HG02852 (cell line): ENCODE results near the gene MAN1B1.
A peak's percentile ranks its signal among the peaks of the same experiment; 100 is the strongest.

ENCODE experiments used
- ATAC-seq: cut with Tn5 transposase; IDR thresholded peaks from one replicate; pipeline ENCODE4 v1.9.1; 2021; ENCODE audit warnings: mild to moderate bottlenecking, moderate library complexity; ENCODE audit not compliant: unreplicated experiment

Gene MAN1B1

GRCh38 chr9:137086531-137087408 lies at the start of gene MAN1B1:
TSS of gene MAN1B1 (plus strand) at chr9:137086985. CDS start at chr9:137087000, 15 bp downstream.
- peak; percentile 88 for ATAC-seq

DNA sequence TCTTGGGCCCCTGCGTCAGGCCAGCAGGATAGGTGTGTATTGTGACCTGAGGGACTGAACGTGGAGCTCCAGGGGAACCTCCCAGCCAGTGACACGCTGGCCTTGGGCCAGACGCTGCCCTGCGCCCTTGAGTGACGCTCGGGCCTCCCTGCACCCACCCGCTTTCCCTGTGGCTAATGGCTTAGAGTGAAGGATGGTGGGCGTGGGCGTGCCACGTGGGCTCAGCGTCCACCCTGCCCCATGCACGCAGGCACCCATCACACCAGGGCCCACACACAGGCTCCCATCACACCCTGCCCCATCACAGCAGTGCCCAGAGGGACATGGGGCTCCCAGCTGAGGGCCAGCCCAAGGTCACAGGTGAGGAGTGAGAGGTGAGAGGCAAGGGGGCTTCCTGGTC lies 49.8 kb upstream of the MAN1B1 start:
- ATAC-seq: no peak

DNA sequence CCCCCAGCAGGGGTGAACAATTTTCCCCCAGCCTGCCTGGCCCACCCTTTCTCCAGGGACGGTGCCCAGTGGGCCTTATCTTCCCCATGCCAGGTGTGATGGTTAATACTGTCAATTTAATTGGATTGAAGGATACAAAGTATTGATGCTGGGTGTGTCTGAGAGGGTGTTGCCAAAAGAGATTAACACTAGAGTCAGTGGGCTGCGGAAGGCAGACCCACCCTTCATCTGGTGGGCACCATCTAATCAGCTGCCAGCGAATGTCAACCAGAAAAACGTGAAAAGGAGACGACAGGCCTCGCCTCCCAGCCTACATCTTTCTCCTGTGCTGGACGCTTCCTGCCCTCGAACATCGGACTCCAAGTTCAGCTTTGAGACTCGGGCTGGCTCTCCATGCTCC lies 49.3 kb upstream of the MAN1B1 start:
- ATAC-seq: no peak

DNA sequence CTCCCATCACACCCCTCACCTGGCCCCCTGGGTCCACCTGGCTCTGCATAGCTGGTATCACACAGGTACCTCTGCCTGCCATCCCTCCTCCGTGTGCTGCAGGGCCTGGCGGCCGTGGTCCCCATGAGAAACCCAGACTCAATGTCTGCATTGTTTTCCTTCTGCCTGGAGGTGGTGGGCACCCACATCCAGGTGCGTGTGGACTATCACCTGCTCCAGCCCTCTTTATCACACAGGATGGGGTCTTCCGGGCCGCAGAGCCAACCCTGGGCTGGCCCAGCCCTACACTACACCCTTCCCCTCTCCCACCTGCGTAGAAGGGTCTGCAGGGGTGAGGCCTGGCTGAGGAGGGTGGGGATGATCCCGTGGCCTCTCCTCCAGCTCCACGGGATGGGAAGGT lies 47.9 kb upstream of the MAN1B1 start:
- no peak for ATAC-seq

DNA sequence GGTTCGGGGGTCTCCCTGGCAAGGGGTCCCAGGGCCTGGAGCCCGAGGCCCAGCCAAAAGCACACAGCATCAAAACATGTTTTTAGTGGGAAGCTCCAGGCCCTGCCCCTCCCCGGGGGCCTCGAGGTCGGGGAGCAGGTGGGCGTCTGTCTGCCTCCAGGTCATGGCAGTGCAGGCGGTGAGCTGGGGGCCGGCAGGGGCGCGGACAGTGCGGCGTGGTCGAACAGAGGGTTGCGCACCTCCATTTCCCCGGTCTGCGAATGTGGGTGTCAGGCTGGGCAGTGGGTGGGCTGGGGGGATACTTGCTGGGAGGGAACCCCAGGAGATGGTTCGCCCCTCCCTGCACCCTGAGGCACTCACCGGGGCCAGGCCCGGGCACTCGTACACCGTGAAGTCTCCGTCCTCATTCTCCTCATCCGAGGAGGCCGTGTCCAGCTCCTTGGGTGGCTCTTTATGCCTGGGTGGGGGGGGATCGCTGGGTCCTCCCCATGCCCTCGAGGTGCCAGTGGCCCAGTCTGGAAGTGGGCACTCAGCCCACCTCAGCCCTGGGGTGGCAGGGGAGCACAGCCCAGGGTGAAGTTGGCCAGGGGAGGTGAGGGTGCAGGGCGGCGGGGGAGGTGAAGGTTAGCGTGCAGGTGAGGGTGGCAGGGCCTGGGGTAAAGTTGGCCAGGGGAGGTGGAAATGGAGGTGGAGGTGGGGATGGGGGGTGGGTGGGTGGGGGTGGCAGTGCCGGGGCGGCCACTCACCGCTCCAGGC lies 47.0 kb upstream of the MAN1B1 start:
- ATAC-seq: no peak

DNA sequence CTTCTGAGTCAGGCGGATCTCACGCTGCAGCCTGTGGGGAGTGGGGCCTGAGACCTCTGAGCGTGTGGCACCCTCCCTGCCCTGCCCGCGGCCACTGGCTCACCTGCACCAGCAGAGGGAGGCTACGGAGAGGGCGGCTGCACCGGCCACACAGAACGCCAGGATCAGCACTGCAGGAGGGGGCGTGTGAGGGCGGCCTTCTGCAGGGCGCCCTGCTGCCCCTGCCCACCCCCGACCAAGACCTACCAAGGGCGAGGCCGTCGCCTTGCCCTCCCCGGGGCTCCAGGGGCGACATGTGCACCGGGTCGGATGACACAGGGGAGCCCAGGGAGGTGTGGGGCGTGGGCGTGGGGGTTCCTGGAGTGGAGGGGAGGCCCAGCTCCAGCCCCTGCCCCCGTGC lies 46.2 kb upstream of the MAN1B1 start:
- no peak for ATAC-seq

- ATAC-seq: no peak
These were observed 45.7 kb upstream of the MAN1B1 start for GRCh38 chr9:137041124-137041523.

- ATAC-seq: no peak
These were observed 43.7 kb upstream of the MAN1B1 start for GRCh38 chr9:137042751-137043727.

DNA sequence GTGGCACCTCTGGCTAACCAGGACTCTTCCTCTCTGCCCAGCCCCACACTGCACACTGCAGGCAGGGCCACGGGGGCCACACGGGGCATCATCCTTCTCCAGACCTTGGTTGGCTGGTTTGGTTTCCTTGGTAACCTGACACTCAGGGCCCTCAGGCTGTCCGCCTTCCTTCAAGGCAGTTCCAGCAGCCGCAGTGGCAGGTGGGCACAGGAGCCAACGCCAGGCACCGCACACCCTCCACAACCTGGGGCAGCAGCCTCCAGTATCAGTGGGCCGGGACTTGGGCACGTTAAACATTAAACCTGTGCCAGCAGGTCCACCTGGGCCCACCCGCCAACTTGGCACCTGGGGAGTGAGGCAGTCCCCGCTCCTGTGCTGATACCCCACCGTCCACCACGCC lies 42.7 kb upstream of the MAN1B1 start:
- no peak for ATAC-seq

DNA sequence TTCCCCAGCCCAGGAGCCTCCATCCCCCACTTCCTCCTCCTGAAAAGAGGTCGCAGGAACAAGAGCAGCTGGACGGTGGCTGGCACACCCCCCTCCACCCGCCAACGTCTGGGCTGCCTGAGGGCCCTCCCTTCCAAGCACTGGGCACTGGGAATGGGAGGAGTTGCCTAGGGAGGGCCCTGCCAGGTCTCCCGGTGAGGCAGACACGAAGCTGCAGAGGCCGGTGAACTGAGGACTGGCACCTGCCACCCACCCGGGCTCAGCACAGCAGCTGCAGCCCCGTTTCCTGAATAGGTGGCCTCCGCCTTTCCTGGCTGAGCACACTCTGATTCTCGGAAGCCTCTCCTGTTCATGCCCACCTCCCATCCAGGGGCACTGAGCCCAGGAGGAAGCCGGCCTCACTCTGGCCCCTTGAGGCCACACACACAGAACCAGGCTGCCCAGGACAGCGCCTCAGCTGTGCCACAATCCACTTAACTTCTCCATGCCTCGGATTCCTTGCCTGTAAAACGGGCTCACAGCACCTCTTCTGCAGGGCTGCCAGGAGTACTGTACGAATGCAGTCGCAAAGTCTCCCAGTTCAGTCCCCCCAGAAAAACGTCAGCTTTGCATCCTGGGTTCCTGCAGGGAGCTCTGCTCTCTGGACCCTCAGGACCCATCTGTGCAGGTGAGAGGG lies 42.1 kb upstream of the MAN1B1 start:
- ATAC-seq: no peak

DNA sequence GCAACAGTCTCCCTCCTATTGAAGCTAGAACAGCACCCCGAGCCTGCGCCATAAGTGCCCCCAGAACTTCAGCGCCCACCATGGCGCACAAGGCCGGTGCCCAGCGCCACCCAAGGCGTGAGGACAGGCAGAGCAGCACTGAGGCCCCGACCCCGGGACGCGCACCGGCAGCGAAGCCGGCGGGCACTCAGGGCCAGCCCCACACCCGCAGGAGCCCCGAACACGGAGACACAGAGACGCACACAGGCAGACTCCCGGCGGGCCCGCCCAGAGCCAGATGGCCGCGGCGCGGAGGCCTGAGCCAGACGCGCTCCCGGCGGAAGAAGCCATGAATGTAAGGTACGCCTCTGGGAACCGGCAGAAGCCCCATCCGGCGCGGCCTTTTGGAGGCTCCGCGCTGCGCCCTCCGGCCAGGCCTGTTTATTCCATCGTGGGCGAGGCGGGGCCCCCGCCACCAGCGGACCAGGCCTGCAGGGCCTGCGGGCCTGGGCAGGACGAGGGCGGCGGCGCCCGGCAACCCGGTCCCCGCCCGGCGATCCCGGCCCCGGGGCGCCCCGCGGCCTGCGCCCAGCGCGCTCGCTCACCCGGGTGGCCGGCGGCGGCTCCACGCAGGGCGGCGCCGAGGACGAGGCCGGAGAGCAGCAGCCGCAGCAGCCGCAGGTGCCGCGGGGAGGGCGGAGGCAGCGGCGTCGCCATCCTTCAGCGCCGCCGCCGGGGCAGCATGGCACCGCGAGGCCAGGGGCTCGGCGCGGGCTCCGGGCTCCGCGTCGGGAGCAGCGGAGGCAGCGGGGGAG lies 41.3 kb upstream of the MAN1B1 start:
- ATAC-seq: no peak

- no peak for ATAC-seq
These were observed 40.5 kb upstream of the MAN1B1 start, which contains the start of gene NPDC1 for GRCh38 chr9:137046088-137046787. TSS of gene NPDC1 (minus strand) at chr9:137046177. CDS start at chr9:137045989, 188 bp downstream.

GRCh38 chr9:137048655-137049543 lies 37.9 kb upstream of the MAN1B1 start:
- ATAC-seq: no peak

GRCh38 chr9:137049544-137050449 lies 37.0 kb upstream of the MAN1B1 start:
- ATAC-seq: no peak

DNA sequence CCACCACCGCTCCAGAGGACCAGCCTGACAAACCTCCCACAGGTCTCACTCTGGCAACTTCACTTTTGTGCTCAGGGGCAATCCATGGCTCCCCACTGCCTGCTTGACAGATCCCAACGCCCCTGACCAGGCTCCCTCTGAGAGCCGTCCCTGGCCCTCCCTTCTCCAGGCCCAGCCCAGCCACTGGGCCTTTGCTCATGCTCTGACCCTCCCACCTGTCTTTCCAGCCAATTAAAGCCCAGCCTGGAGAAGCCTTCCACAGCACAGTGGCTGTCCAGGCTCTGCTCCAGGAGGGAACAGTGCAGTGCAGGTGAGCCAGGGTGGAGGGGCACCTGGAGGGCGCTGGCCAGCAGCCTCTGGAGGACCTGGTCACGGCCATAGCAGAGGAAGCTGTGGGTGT lies 36.2 kb upstream of the MAN1B1 start:
- no peak for ATAC-seq

- no peak for ATAC-seq
These were observed 35.5 kb upstream of the MAN1B1 start for GRCh38 chr9:137051145-137051724.
